ENCODE data around the gene HSPA14.
"Not testable (repeated sequence)": the region's sequence is repeated elsewhere in the genome, so short reads cannot be mapped to it uniquely, and the experiment has no call there.

Gene HSPA14, protein sequence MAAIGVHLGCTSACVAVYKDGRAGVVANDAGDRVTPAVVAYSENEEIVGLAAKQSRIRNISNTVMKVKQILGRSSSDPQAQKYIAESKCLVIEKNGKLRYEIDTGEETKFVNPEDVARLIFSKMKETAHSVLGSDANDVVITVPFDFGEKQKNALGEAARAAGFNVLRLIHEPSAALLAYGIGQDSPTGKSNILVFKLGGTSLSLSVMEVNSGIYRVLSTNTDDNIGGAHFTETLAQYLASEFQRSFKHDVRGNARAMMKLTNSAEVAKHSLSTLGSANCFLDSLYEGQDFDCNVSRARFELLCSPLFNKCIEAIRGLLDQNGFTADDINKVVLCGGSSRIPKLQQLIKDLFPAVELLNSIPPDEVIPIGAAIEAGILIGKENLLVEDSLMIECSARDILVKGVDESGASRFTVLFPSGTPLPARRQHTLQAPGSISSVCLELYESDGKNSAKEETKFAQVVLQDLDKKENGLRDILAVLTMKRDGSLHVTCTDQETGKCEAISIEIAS

DNA sequence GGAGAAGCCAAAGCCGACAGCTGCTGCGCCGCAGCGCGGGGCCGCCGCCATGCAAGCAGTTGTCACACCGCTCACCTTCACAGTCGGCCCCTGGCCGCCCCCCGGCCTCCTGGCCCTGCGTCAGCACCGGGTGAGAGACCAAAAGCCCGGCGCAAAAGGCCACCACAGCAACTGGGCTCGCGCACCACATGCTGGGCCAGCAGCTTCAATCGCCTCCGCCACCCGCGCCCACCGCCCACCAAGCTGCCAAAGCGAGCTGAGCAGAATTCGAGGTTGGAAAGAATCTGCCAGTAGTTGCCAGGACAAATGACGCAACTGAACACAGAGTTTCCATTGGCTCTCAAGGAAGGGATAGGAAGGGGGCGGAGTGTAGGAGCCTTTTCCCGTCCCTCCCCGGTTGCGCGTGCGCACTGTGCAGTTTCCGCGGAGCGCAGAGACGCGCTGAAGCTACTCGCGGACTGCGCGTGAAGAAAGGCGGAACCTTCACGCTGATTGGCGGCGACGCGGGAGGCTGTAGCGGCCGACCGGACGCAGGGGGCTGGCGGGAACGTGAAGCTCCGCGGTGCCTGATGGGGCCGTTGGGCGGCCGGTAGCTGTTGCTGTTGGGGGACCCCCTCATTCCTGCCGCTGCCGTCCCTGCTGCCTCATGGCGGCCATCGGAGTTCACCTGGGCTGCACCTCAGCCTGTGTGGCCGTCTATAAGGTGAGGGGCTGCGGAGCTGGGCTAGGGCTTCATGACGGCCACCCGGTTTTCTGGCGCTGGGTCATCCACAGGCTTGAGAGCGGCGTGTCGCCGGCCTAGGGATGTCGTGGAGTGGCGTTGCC is at the start of gene HSPA14, which contains the start of the genes CDNF and MSANTD7:
Gene HSPA14 (plus strand): TSS at position 550 of the 825 bp plus-strand sequence. CDS start 97 bp downstream, at position 647.
Gene CDNF (minus strand): TSS at position 281 of the 825 bp plus-strand sequence. CDS start 91 bp downstream, at position 190.
Gene MSANTD7 (plus strand): TSS at position 550 of the 825 bp plus-strand sequence. CDS start 3,979 bp downstream, outside the sequence.
- peak; percentile 94 for DNase-seq

GRCh38 chr10:14798636-14799035 is 39.5 kb upstream of the HSPA14 start:
- no peak for DNase-seq

DNA sequence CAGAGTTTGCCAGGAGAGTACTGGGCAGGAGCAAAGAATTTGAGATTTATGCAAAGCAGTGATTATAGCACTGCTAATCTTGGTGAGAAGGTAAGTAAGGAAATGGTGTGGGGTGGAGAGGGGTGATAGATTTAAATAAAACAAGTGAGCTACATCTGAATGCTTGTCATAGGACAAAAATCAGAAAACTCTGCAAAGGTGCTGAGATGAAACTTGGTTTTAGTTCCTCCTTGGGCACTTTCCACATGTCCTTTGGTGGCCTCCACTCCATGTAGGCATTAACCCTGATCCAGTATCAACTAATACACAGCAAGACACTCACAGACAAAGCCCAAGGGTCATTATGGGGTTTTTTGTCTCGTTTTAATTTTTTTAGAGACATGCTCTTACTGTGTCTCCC is 37.7 kb upstream of the HSPA14 start:
- no peak for DNase-seq

GRCh38 chr10:14801723-14802122 is 36.4 kb upstream of the HSPA14 start:
- no peak for DNase-seq

- no peak for DNase-seq
Measured at GRCh38 chr10:14803827-14804226, 34.3 kb upstream of the HSPA14 start.

DNA sequence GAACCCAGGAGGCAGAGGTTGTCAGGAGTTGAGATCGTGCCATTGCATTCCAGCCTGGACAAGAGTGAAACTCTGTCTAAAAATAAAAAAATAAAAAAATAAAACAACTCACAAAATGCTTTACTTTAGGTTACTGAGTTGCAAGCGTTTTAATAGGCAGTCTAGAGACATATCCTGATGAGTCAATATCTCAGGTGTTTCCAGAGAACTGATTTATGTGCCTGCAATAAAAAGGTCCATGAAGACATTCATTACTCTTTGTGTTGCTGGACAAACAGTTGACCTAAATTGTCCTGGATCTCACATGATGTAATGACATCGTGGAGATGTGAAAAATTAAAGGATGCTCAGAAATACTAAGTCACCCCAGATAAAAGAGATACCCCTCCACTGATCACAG is 31.8 kb upstream of the HSPA14 start:
- no peak for DNase-seq

GRCh38 chr10:14810969-14811953 is 26.8 kb upstream of the HSPA14 start:
- no peak for DNase-seq

DNA sequence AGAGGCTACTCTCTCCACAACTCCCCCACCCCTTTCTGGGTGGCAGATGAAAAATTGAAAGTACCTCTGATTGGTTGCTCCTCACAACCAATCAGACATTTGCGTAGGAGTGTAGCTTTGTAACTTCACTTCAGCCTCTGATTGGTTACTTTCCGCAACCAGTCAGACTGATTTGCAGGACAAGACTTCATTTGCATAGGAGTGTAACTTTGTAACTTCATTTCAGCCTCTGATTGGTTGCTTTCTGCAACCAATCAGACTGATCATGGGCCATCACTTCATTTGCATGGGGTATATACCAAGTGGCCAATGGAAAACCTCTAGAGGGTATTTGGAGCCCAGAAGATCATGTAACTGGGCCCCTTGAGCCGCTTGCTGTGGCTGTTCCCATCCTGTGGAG is 25.8 kb upstream of the HSPA14 start:
- no peak for DNase-seq

DNA sequence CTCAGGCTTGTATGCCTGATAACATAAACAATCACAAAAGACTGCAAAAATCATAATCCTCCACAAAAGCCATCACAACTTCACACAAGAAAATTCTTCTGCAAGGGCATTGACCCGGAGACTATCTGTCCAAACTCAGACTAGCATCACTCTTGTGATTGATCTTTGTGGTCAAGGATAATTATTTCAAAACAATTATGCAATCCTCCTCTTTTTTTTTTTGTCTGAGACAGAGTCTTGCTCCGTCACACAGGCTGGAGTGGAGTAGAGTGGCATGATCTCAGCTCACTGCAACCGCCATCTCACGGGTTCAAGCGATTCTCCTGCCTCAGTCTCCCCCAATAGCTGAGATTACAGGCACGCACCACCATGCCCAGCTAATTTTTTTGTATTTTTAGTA is 22.4 kb upstream of the HSPA14 start:
- DNase-seq = no peak

DNA sequence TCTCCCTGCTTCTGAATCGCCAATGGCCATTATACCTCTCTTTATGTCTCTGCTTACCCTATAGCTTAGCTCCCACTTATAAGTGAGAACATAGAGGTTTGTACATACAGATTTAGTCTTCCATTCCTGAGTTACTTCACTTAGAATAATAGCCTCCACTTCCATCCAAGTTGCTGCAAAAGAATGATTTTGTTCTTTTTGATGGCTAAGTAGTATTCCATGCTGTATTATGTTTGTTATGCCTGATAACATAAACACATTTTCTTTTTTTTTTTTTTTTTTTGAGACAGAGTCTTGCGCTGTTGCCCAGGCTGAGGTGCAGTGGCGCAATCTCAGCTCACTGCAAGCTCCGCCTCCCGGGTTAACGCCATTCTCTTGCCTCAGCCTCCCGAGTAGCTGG is 21.4 kb upstream of the HSPA14 start:
- DNase-seq = not testable (repeated sequence)

- DNase-seq = no peak
Measured at GRCh38 chr10:14820010-14820774, 17.9 kb upstream of the HSPA14 start.

DNA sequence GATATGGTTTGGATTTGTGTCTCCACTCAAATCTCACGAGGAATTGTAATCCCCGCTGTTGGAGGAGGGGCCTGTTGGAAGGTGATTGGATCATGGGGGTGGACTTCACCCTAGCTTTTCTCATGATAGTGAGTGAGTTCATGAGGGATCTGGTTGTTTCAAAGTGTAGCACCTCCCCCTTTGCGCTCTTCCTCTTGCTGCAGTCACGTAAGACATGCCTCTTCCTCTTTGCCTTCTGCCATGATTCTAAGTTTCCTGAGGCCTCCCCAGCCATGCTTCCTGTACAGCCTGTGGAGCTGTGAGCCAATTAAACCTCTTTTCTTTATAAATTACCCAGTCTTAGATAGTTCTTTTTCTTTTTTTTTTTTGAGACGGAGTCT is 17.3 kb upstream of the HSPA14 start:
- no peak for DNase-seq

- no peak for DNase-seq
Measured at GRCh38 chr10:14821635-14822375, 16.3 kb upstream of the HSPA14 start.

GRCh38 chr10:14822879-14823755 is 15.0 kb upstream of the HSPA14 start:
- peak; percentile 3 for DNase-seq

DNA sequence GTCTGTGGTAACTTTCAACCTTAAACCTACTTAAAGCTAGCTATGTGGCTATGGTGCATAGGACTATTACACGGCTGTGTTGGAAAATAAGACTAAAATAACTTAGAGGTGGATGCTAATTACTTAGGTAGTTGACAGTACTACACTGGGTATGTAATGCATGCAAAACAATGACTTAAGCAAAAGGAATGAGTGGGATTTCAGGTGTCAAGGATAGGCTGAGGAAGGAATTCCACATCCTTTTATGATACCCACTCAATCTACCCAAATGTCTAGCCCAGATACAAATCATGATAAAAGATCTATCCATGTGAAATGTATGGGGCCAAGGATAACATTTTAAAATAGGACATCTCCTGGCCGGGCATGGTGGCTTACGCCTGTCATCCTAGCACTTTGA is 14.1 kb upstream of the HSPA14 start:
- DNase-seq = no peak

GRCh38 chr10:14826076-14826829 is 11.9 kb upstream of the HSPA14 start:
- no peak for DNase-seq

GRCh38 chr10:14833106-14833505 is 5.0 kb upstream of the HSPA14 start:
- DNase-seq = no peak

DNA sequence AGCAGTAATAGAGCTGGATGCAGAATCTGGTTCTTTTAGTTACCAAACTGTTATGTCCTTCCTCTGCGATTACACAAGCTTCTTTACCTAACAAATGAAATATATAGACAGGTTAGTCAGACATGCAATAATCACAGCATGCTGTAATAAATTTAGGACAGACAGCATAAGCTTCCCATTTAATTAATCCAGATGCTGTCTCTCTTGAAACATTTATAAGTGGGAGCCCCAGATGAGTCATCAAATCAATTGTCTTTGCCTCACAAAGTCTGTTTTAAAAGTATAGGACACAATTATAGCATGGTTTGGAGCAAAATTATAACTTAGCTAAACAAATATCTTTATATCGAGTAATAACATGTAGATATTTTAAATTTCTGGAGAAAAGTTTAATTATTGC is 1.9 kb upstream of the HSPA14 start:
- no peak for DNase-seq
